ENCODE measurements around the gene GPN2. TPM values are rescaled to one million over a fixed set of nuclear protein-coding genes. Genes with fewer than 3 reads are reported as not detected.
"Not testable (repeated sequence)": the region's sequence is repeated elsewhere in the genome, so short reads cannot be mapped to it uniquely, and the experiment has no call there.

GPN2 gene
- total RNA-seq, 2 experiments from 2014 or later: 44.3 to 45.6 TPM

DNA sequence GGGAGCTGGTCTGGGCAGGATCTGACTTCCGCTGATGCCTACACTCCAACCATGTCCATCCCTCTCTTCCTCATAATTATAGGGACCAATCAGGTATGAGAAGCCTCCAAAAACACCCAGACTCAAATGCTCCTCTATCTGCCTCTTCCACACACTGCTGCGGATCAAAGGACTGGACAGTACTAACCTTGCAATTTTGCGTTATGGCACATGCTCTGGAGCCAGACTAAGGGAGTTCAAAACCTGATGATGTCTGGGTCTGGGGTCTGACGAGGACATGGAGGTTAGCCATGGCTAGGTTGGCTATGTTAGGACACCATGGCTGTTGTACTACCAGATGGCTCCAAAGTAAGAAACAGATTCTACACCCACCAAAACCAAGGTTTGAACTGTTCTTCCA, 10.3 kb downstream of the GPN2 start:
- Mint-ChIP-seq H3K4me1 (peaks cover 2% of the 10 kb centered on the region), H3K27ac (no peak overlapping the region), H3K36me3 (ENCODE audit: low read depth) (peaks cover 47% of the 10 kb centered on the region), H3K4me3 (no peak overlapping the region), H3K9me3 (ENCODE audit: low read depth) (no peaks in the 10 kb centered on the region), H3K27me3 (no peaks in the 10 kb centered on the region)
- no peak for ATAC-seq
- ChIA-PET POLR2A (interaction anchor here (0.6 kb wide), 1 partner anchor 16 kb away, joined by 6 read pairs; no protein-coding TSS in a partner anchor), CTCF (interaction anchor here (0.6 to 3.1 kb wide), 10 partner anchors 10 to 277 kb away, joined by 3 to 14 read pairs (median 4); partner anchors contain the start of genes GPATCH3 and GPN2)
- no peak for DNase-seq
- intact Hi-C loops (cut with DNase I, micrococcal nuclease): loop anchor here in 1 of 2 experiments (2.0 to 10.0 kb wide), 3 partner anchors 87 to 375 kb away; no protein-coding TSS in a partner anchor

DNA sequence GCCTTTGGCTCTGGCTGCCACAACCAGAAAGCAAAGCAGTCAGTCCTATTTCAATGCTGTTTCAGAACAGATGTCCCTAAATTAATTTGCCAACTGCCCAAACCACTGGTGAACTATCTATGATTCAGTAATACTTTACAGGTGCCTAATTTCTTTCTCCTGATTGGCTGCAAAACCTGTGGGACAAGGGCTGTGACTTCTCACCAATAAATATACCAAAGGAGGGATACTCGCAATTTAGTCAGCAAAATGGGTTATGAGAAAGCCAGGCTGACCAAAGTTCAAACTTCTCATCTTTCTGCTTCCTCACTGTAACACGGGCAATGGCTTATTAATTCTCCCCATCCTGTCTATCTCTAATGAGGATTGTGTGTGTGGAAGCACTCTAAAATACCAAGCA, 12.8 kb downstream of the GPN2 start:
- no peak overlapping the region for H3K27ac Mint-ChIP-seq
- DNase-seq (no peak), ATAC-seq (no peak)
- H3K4me3 Mint-ChIP-seq: no peak overlapping the region
- no peaks in the 10 kb centered on the region for H3K27me3 Mint-ChIP-seq
- peaks cover 2% of the 10 kb centered on the region for H3K4me1 Mint-ChIP-seq
- peaks cover 26% of the 10 kb centered on the region for H3K36me3 Mint-ChIP-seq (ENCODE audit: low read depth)
- H3K9me3 Mint-ChIP-seq (ENCODE audit: low read depth): no peaks in the 10 kb centered on the region
- intact Hi-C loops (cut with DNase I, micrococcal nuclease): loop anchor here in 1 of 2 experiments (5.0 to 10.0 kb wide), 2 partner anchors 85 to 373 kb away; no protein-coding TSS in a partner anchor
- ChIA-PET CTCF (interaction anchor here (0.7 to 2.9 kb wide), 10 partner anchors 9 to 275 kb away, joined by 3 to 13 read pairs (median 4); no protein-coding TSS in a partner anchor), POLR2A (no interaction called here)

DNA sequence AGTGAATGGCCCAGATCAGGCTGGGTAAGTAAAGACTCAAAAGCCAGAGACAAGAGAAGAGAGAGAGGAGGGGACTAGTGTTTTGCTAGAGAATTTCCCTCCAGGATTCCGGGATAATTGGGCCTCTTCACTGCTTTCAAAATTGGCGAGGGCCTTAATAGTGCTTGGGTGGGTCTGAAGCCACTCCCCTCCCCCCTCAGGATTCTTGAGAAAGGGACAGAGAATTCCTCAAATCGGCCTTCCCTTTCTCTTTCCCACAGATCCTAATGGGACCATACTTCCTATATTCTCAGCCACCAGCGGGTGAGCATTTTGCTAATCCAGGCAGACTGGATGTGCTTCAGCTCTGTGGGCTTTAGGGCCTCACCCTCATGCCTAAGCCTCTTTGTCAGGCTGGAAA, 15.2 kb downstream of the GPN2 start:
- H3K9me3 Mint-ChIP-seq (ENCODE audit: low read depth): no peaks in the 10 kb centered on the region
- H3K4me1 Mint-ChIP-seq: peaks cover 2% of the 10 kb centered on the region
- intact Hi-C loops (cut with DNase I, micrococcal nuclease): loop anchor here in 1 of 2 experiments (5.0 to 10.0 kb wide), 2 partner anchors 83 to 370 kb away; no protein-coding TSS in a partner anchor
- H3K4me3 Mint-ChIP-seq: no peak overlapping the region
- DNase-seq: no peak
- no peaks in the 10 kb centered on the region for H3K27me3 Mint-ChIP-seq
- H3K36me3 Mint-ChIP-seq (ENCODE audit: low read depth): peaks cover 20% of the 10 kb centered on the region
- CTCF ChIA-PET: no interaction called here
- ATAC-seq: no peak
- no peak overlapping the region for H3K27ac Mint-ChIP-seq
- POLR2A ChIA-PET: interaction anchor here (0.7 kb wide), 1 partner anchor 15 kb away, joined by 3 read pairs; the partner anchor contains the start of gene GPN2

DNA sequence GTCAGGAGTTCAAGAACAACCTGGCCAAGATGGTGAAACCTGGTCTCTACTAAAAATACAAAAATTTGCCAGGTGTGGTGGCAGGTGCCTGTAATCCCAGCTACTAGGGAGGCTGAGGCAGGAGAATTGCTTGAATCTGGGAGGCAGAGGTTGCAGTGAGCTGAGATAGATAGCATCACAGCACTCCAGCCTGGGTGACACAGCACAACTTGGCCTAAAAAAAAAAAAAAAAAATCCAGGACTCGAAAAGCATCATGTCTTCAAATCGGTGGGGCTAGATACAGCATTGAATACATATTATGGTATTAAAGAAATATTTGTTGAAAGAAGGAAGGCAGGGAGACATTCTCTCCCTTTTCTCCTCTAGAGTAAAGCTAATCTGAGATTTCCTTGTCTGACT, 17.0 kb downstream of the GPN2 start:
- not testable (repeated sequence) for H3K4me1 Mint-ChIP-seq; H3K27me3 Mint-ChIP-seq; H3K27ac Mint-ChIP-seq; H3K9me3 Mint-ChIP-seq (ENCODE audit: low read depth); ATAC-seq; DNase-seq; H3K4me3 Mint-ChIP-seq
- ChIA-PET POLR2A (interaction anchor here (0.6 kb wide), 1 partner anchor 32 kb away, joined by 3 read pairs; no protein-coding TSS in a partner anchor), CTCF (interaction anchor here (0.6 to 1.3 kb wide), 7 partner anchors 8 to 175 kb away, joined by 3 to 5 read pairs (median 3); no protein-coding TSS in a partner anchor)
- peaks cover 11% of the 10 kb centered on the region for H3K36me3 Mint-ChIP-seq (ENCODE audit: low read depth)
- intact Hi-C loops (cut with DNase I, micrococcal nuclease): loop anchor here in 1 of 2 experiments (10.0 kb wide), 1 partner anchor 368 kb away; no protein-coding TSS in a partner anchor

DNA sequence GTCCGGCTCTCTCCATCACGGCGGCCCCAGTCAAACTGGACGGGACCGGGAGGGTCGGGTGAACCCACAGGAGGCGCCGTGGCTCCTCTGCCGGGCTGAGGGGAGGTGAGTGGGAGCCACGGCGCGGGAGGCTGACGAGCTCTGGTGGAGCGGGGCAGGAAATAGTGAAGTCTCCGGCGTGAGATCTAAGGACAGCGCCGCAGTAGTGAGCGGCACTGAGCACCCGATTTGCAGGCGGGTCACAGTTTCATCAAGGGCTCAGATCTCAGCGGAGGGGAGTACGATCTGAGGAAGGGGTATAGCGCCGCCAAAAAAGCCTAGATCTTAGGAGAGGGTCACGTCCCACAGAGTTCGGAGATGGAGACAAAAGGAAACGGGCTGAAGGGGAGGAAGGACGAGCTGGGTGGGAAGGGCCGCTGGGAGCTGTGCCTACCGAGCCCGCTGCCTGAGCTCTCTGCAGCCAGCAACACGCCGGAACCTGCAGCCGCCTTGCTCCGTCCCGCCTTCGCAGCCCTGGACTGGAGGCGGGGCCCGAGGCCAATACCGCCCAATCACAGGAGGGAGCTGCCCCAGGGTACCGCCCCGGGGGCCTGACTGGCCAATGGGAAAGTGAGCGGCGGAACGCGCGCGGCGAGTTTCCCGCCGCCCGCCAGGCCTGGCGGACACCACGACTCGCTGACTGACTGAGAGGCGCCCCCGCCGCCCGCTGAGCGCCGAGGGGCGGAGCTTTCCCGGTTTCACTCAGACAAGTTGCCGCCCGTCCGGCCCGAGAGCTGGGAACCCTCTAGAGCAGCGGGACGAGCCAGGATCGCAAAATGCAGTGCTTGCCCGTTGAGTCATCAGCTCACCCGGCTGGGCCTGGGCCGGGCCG, 25.2 kb downstream of the GPN2 start:
- H3K4me1 Mint-ChIP-seq: peaks cover 22% of the 10 kb centered on the region
- intact Hi-C loops (cut with DNase I, micrococcal nuclease): loop anchor here (1.0 to 2.0 kb wide), 11 partner anchors 25 to 433 kb away; partner anchors contain the start of genes GPATCH3 (in 2 of the 2), GPN2 (in 2 of the 2), DHDDS (in 1 of the 2) and HMGN2 (in 1 of the 2)
- H3K9me3 Mint-ChIP-seq (ENCODE audit: low read depth): no peaks in the 10 kb centered on the region
- ATAC-seq (peak; percentile 94), DNase-seq (peak; percentile 97)
- peak overlapping the region; percentile 89 for H3K4me3 Mint-ChIP-seq
- ChIA-PET POLR2A (interaction anchor here (0.7 to 2.4 kb wide), 17 partner anchors 9 to 364 kb away, joined by 3 to 20 read pairs (median 5); partner anchors contain the start of genes GPATCH3, GPN2 and RPS6KA1), CTCF (interaction anchor here (0.5 to 2.5 kb wide), 24 partner anchors 9 to 468 kb away, joined by 3 to 23 read pairs (median 4); partner anchors contain the start of genes GPATCH3, GPN2 and PIGV)
- no peaks in the 10 kb centered on the region for H3K36me3 Mint-ChIP-seq (ENCODE audit: low read depth)
- no peaks in the 10 kb centered on the region for H3K27me3 Mint-ChIP-seq
- peak overlapping the region; percentile 96 for H3K27ac Mint-ChIP-seq

DNA sequence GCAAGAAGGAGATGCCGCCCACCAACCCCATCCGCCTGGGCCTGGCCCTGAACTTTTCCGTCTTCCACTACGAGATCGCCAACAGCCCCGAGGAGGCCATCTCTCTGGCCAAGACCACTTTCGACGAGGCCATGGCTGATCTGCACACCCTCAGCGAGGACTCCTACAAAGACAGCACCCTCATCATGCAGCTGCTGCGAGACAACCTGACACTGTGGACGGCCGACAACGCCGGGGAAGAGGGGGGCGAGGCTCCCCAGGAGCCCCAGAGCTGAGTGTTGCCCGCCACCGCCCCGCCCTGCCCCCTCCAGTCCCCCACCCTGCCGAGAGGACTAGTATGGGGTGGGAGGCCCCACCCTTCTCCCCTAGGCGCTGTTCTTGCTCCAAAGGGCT, 26.4 kb downstream of the GPN2 start:
- Mint-ChIP-seq H3K27ac (no peak overlapping the region), H3K4me3 (peak overlapping the region; percentile 89), H3K36me3 (ENCODE audit: low read depth) (no peaks in the 10 kb centered on the region), H3K9me3 (ENCODE audit: low read depth) (no peaks in the 10 kb centered on the region), H3K4me1 (peaks cover 22% of the 10 kb centered on the region), H3K27me3 (no peaks in the 10 kb centered on the region)
- ATAC-seq: no peak
- no peak for DNase-seq
- ChIA-PET CTCF (interaction anchor here (1.0 to 1.7 kb wide), 2 partner anchors 26 to 30 kb away, joined by 3 to 6 read pairs; no protein-coding TSS in a partner anchor), POLR2A (interaction anchor here (0.5 to 0.7 kb wide), 3 partner anchors 75 to 171 kb away, joined by 3 read pairs; no protein-coding TSS in a partner anchor)
- intact Hi-C loops (cut with DNase I, micrococcal nuclease): loop anchor here in 1 of 2 experiments (2.0 kb wide), 1 partner anchor 391 kb away; the partner anchor contains the start of gene HMGN2

DNA sequence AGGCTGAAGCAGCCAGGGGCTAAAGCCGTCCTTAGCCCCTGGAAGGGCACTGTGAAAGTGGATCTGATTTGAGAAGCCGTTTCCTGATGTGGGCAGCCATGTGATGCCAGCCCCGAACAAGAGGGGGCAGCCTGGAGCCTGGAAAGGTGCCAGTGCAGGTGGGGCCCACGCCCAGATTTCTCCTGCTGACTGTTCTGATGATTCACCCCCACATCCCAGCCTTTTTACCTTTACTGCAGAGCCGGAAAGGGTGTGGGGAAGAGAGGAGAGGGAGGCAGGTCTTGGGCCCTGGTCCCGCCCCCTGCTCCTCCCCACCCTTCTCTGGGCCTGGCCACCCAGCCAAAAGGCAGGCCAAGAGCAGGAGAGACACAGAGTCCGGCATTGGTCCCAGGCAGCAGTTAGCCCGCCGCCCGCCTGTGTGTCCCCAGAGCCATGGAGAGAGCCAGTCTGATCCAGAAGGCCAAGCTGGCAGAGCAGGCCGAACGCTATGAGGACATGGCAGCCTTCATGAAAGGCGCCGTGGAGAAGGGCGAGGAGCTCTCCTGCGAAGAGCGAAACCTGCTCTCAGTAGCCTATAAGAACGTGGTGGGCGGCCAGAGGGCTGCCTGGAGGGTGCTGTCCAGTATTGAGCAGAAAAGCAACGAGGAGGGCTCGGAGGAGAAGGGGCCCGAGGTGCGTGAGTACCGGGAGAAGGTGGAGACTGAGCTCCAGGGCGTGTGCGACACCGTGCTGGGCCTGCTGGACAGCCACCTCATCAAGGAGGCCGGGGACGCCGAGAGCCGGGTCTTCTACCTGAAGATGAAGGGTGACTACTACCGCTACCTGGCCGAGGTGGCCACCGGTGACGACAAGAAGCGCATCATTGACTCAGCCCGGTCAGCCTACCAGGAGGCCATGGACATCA, 27.1 kb downstream of the GPN2 start, which contains the start of gene SFN:
Gene SFN (plus strand): TSS at position 369 of the 904 bp plus-strand sequence. CDS start 64 bp downstream, at position 433.
- ChIA-PET POLR2A (interaction anchor here (0.5 kb wide), 1 partner anchor 171 kb away, joined by 3 read pairs; no protein-coding TSS in a partner anchor), CTCF (interaction anchor here (1.0 to 1.7 kb wide), 4 partner anchors 13 to 30 kb away, joined by 3 to 6 read pairs (median 4); no protein-coding TSS in a partner anchor)
- Mint-ChIP-seq H3K36me3 (ENCODE audit: low read depth) (no peaks in the 10 kb centered on the region), H3K4me1 (peaks cover 22% of the 10 kb centered on the region), H3K27me3 (no peaks in the 10 kb centered on the region), H3K4me3 (peak within 1 kb of the TSS; percentile 89), H3K9me3 (ENCODE audit: low read depth) (no peaks in the 10 kb centered on the region), H3K27ac (no peak within 1 kb of the TSS)
- ATAC-seq (peak; percentile 5), DNase-seq (peak; percentile 83)
- intact Hi-C loops (cut with DNase I, micrococcal nuclease): no loop called here

DNA sequence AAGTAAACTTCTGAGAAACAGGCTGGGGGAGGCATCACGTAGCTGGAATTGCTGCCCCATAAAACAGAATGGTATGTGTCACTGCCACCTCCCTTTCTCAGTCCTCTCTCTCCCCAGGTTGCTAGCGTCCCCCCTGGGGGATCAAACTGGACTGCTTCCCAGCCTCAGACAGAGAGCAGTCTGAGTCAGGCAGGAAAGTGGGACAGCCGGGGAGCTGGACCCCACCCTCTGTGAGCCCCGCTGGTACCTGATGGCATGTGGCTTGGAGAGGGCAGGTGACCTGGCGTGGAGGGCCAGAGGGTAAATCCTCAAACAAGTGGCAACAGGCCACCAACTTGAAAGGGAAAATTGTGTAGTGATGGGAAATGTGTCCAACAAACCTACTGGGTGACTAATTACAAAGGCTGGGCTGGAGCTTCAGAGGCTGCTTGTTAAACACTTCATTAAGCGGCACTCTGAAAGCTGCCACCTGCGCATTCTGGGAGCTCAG, 28.1 kb downstream of the GPN2 start:
- POLR2A ChIA-PET: interaction anchor here (0.6 kb wide), 1 partner anchor 25 kb away, joined by 10 read pairs; no protein-coding TSS in a partner anchor
- Mint-ChIP-seq H3K4me1 (peaks cover 22% of the 10 kb centered on the region), H3K36me3 (ENCODE audit: low read depth) (no peaks in the 10 kb centered on the region), H3K27ac (no peak overlapping the region), H3K27me3 (no peaks in the 10 kb centered on the region), H3K4me3 (no peak overlapping the region), H3K9me3 (ENCODE audit: low read depth) (no peaks in the 10 kb centered on the region)
- intact Hi-C loops (cut with DNase I, micrococcal nuclease): no loop called here
- CTCF ChIA-PET: interaction anchor here (0.6 to 1.7 kb wide), 10 partner anchors 12 to 393 kb away, joined by 3 to 6 read pairs (median 3); partner anchors contain the start of genes GPATCH3 and GPN2
- DNase-seq (no peak), ATAC-seq (no peak)

DNA sequence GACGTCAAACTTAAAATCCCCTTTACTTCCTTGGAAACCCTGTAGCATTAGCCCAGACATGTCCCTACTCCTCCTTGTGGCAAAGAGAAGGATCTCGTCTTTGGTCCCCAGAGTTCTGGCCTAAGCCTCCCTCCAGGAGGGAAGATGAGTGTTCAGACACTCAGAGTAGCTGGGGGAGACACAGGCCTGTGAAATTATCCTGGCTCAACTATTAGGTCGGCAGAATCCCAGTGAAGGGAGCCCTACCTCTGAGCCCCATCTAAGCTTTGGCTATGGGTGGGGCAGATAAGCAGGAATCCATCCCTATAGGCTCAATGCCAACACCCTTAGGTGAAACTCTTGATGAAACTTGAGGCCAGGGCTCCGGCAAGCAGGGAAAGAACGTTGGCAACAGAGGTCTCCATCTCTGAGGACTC, 28.8 kb downstream of the GPN2 start:
- no peak for DNase-seq
- no peak overlapping the region for H3K4me3 Mint-ChIP-seq
- ATAC-seq: no peak
- no peaks in the 10 kb centered on the region for H3K9me3 Mint-ChIP-seq (ENCODE audit: low read depth)
- intact Hi-C loops (cut with DNase I, micrococcal nuclease): no loop called here
- H3K27me3 Mint-ChIP-seq: no peaks in the 10 kb centered on the region
- no peaks in the 10 kb centered on the region for H3K36me3 Mint-ChIP-seq (ENCODE audit: low read depth)
- H3K4me1 Mint-ChIP-seq: peaks cover 22% of the 10 kb centered on the region
- no peak overlapping the region for H3K27ac Mint-ChIP-seq
- CTCF ChIA-PET: interaction anchor here (1.1 to 1.6 kb wide), 5 partner anchors 7 to 70 kb away, joined by 3 to 6 read pairs (median 4); partner anchors contain the start of gene GPN2
- POLR2A ChIA-PET: interaction anchor here (0.6 to 0.7 kb wide), 2 partner anchors 26 to 377 kb away, joined by 3 to 10 read pairs; no protein-coding TSS in a partner anchor

Data from activated CD4-positive, alpha-beta T cell treated with anti-CD3 and anti-CD28 coated beads for 36 hours (primary cell).